HCT116 (cell line): ENCODE data around the gene HECW1. TPM values are rescaled to one million over a fixed set of nuclear protein-coding genes. Genes with fewer than 3 reads are reported as not detected.

ENCODE experiments used
- ATAC-seq: fragments of 200-7000 bp; cut with Tn5 transposase; 2 replicates; pipeline ENCODE4 v1.9.1; 2020; ENCODE audit warnings: mild to moderate bottlenecking, moderate library complexity
- BruUV-seq: library from RNA; stranded (reverse); fragments of 400-500 nt; replicated peaks from 2 replicates; lab custom pipeline; 2021; lab: Mats Ljungman, UMichigan
- CTCF ChIA-PET: fragments of 300-600 bp; sonication (Branson Sonifier 250); formaldehyde crosslinking; loops from one replicate; lab custom pipeline; 2021; ENCODE audit warnings: antibody characterized with exemption; lab: Charles Lee
- POLR2A ChIA-PET: fragments of 300-600, 350-600 bp; sonication (Branson Sonifier 250); formaldehyde crosslinking; loops from one replicate; lab custom pipeline; 2021; ENCODE audit warnings: antibody characterized with exemption; lab: Charles Lee
- RAD21 ChIA-PET, 2 experiments: fragments of 300-600 bp; sonication (Branson Sonifier 250); formaldehyde crosslinking; loops; one replicate each; lab custom pipeline; 2023; ENCODE audit warnings: low total read pairs in 2 of 2; ENCODE audit not compliant: uncharacterized antibody in 2 of 2, unreplicated experiment in 2 of 2, low non-redundant PET in 1 of 2; lab: Charles Lee
- DNase-seq: peaks from one replicate; pipeline ENCODE4 v3.0.0-alpha.2; 2010; ENCODE audit warnings: low read depth, low spot score
- H2AFZ ChIP-seq: fragments of 200-600 bp; shearing (Covaris generic), sonication (generic); 2 replicates; pipeline ENCODE4 v1.6.1; 2017; ENCODE audit warnings: low read depth, mixed run types, mixed read lengths, antibody characterized with exemption, low read length; ENCODE audit not compliant: poor library complexity, severe bottlenecking
- H3K27ac ChIP-seq: 2 replicates; pipeline ENCODE4 v1.5.1; 2012; ENCODE audit warnings: low read depth, low read length
- H3K27me3 ChIP-seq: fragments of 200-600 bp; sonication (generic); 2 replicates; pipeline ENCODE4 v1.6.1; 2016; ENCODE audit warnings: mixed run types, low read length, mixed read lengths; ENCODE audit not compliant: insufficient read depth
- H3K36me3 ChIP-seq, 2 experiments: fragments of 200-500 bp in 1 of 2; fragments of 200-600 bp in 1 of 2; sonication (Bioruptor generic) in 1 of 2; sonication (generic) in 1 of 2; 2 replicates each; pipeline versions ENCODE4 v1.5.1 to v1.6.1; 2014 to 2016; ENCODE audit warnings: low read length in 2 of 2, inconsistent platforms in 1 of 2, mixed read lengths in 1 of 2, mixed run types in 1 of 2; ENCODE audit not compliant: insufficient read depth in 2 of 2, control insufficient read depth in 1 of 2
- H3K4me1 ChIP-seq, 2 experiments: fragments of 200-600 bp in 1 of 2; sonication (generic) in 1 of 2; 2 replicates each; pipeline versions ENCODE4 v1.5.1 to v1.6.1; 2012 to 2017; ENCODE audit warnings: low read length in 2 of 2, inconsistent platforms in 1 of 2, mild to moderate bottlenecking in 1 of 2, mixed read lengths in 1 of 2, mixed run types in 1 of 2, moderate library complexity in 1 of 2; ENCODE audit not compliant: insufficient read depth in 2 of 2, control insufficient read depth in 1 of 2
- H3K4me2 ChIP-seq: fragments of 200-600 bp; sonication (generic); 2 replicates; pipeline ENCODE4 v1.6.1; 2017; ENCODE audit warnings: mixed run types, low read length, mixed read lengths
- H3K4me3 ChIP-seq, 2 experiments: fragments of 200-600 bp in 1 of 2; sonication (generic) in 1 of 2; replicated peaks in 1 of 2; 2 replicates each; pipeline ENCODE4 v1.5.1; 2011 to 2016; ENCODE audit warnings: low read length in 2 of 2, control low read depth in 1 of 2, low read depth in 1 of 2, mild to moderate bottlenecking in 1 of 2, mixed read lengths in 1 of 2, mixed run types in 1 of 2
- H3K79me2 ChIP-seq: fragments of 200-600 bp; sonication (generic); 2 replicates; pipeline ENCODE4 v1.6.1; 2017; ENCODE audit warnings: mild to moderate bottlenecking, mixed run types, low read length, moderate library complexity, mixed read lengths; ENCODE audit not compliant: insufficient read depth
- H3K9ac ChIP-seq: fragments of 200-600 bp; sonication (generic); 2 replicates; pipeline ENCODE4 v1.6.1; 2016; ENCODE audit warnings: low read length, mixed read lengths
- H3K9me2 ChIP-seq: fragments of 200-600 bp; sonication (generic), shearing (Covaris generic); 2 replicates; pipeline ENCODE4 v1.6.1; 2017; ENCODE audit warnings: mixed run types, mild to moderate bottlenecking, moderate library complexity; ENCODE audit not compliant: insufficient read depth
- H3K9me3 ChIP-seq, 2 experiments: fragments of 200-500 bp in 1 of 2; fragments of 200-600 bp in 1 of 2; sonication (Bioruptor generic) in 1 of 2; sonication (generic) in 1 of 2; 2 replicates each; pipeline ENCODE4 v1.6.1; 2014 to 2017; ENCODE audit warnings: low read length in 2 of 2, mixed read lengths in 2 of 2, inconsistent platforms in 1 of 2, low read depth in 1 of 2, mild to moderate bottlenecking in 1 of 2, mixed run types in 1 of 2, moderate library complexity in 1 of 2; ENCODE audit not compliant: control insufficient read depth in 1 of 2, insufficient read depth in 1 of 2
- H4K20me1 ChIP-seq: fragments of 200-600 bp; sonication (generic), shearing (Covaris generic); 2 replicates; pipeline ENCODE4 v1.6.1; 2017; ENCODE audit warnings: mixed run types, mild to moderate bottlenecking, moderate library complexity; ENCODE audit not compliant: insufficient read depth
- ATF3 ChIP-seq: IDR thresholded peaks from 2 replicates; pipeline ENCODE4 v1.6.1; 2012
- CBX3 ChIP-seq: IDR thresholded peaks from 2 replicates; pipeline ENCODE4 v1.6.1; 2012; ENCODE audit warnings: low read depth
- CEBPB ChIP-seq: IDR thresholded peaks from 2 replicates; pipeline ENCODE4 v1.6.1; 2012; ENCODE audit warnings: low read depth
- CTCF ChIP-seq, 3 experiments: fragments of 200-600 bp in 1 of 3; sonication (generic) in 1 of 3; IDR thresholded peaks in 2 of 3; conservative IDR thresholded peaks in 1 of 3; 2 replicates each; pipeline ENCODE4 v1.5.1; 2012 to 2017; ENCODE audit warnings: low read depth in 2 of 3, low read length in 2 of 3, antibody characterized with exemption in 1 of 3, borderline replicate concordance in 1 of 3, control low read depth in 1 of 3, mild to moderate bottlenecking in 1 of 3, mixed read lengths in 1 of 3, mixed run types in 1 of 3, moderate library complexity in 1 of 3; ENCODE audit not compliant: insufficient read depth in 1 of 3
- EGR1 ChIP-seq: IDR thresholded peaks from 2 replicates; pipeline ENCODE4 v1.6.1; 2012; ENCODE audit warnings: low read depth
- ELF1 ChIP-seq: IDR thresholded peaks from 2 replicates; pipeline ENCODE4 v1.6.1; 2012; ENCODE audit warnings: low read depth, borderline replicate concordance
- FOSL1 ChIP-seq: IDR thresholded peaks from 2 replicates; pipeline ENCODE4 v1.6.1; 2012; ENCODE audit warnings: low read depth
- JUND ChIP-seq: IDR thresholded peaks from 2 replicates; pipeline ENCODE4 v1.6.1; 2012
- MAX ChIP-seq: IDR thresholded peaks from 2 replicates; pipeline ENCODE4 v1.6.1; 2012
- POLR2A ChIP-seq: IDR thresholded peaks from 2 replicates; pipeline ENCODE4 v1.7.0; 2011; ENCODE audit warnings: borderline replicate concordance; ENCODE audit not compliant: insufficient read depth, insufficient read length; ENCODE audit errors: extremely low read depth
- POLR2AphosphoS5 ChIP-seq: IDR thresholded peaks from 2 replicates; pipeline ENCODE4 v1.6.1; 2011; ENCODE audit warnings: mild to moderate bottlenecking, low read depth, low read length, moderate library complexity
- SP1 ChIP-seq: IDR thresholded peaks from 2 replicates; pipeline ENCODE4 v1.6.1; 2012; ENCODE audit warnings: low read depth
- SRF ChIP-seq: IDR thresholded peaks from 2 replicates; pipeline ENCODE4 v1.6.1; 2012; ENCODE audit warnings: low read depth
- ZFX ChIP-seq: fragments of 450-650 bp; IDR thresholded peaks from 2 replicates; pipeline ENCODE4 v1.6.1; 2017
- intact Hi-C: fragments of 100-400 bp; cut with micrococcal nuclease; formaldehyde crosslinking; loops from 2 replicates; pipeline ENCODE4 v1.10.0; 2022
- total RNA-seq: library from RNA; stranded (reverse); gene quantifications from one replicate; pipeline ENCODE4 v1.2.1, GENCODE V29; 2021; ENCODE audit not compliant: unreplicated experiment

Gene HECW1
- total RNA-seq, 1 experiment from 2014 or later = 5.6 TPM

- ChIA-PET RAD21 (no interaction called here), POLR2A (interaction anchor here (1.0 kb wide), 1 partner anchor 7 kb away, joined by 3 read pairs; the partner anchor contains the start of gene STK17A), CTCF (interaction anchor here (1.1 kb wide), 1 partner anchor 7 kb away, joined by 5 read pairs; the partner anchor contains the start of gene STK17A)
- DNase-seq = no peak
- Histone ChIP-seq H3K9ac (no peak overlapping the region), H3K9me2 (no peaks in the 10 kb centered on the region), H3K27ac (no peak overlapping the region), H3K27me3 (no peaks in the 10 kb centered on the region), H3K4me2 (no peak overlapping the region), H3K9me3 (no peaks in the 10 kb centered on the region), H3K4me3 (no peak overlapping the region), H2AFZ (no peak overlapping the region), H3K36me3 (no peaks in the 10 kb centered on the region), H3K4me1 (peaks cover 11 to 18% of the 10 kb centered on the region in 2 experiments), H3K79me2 (no peaks in the 10 kb centered on the region), H4K20me1 (no peaks in the 10 kb centered on the region)
- ATAC-seq = no peak
- no peak for TF ChIP-seq CTCF (IDR thresholded peaks at IDR 0.05 in 2 of 3, conservative IDR thresholded peaks at IDR 0.05 in 1 of 3; ENCODE audit: borderline replicate concordance in 1 of 3, insufficient read depth in 1 of 3, low read depth in 2 of 3, low read length in 2 of 3)
- no peak for TF ChIP-seq MAX
- no peak for TF ChIP-seq SP1
- TF ChIP-seq ZFX = no peak
- no peak for TF ChIP-seq CBX3
- no peak for TF ChIP-seq ATF3
- TF ChIP-seq POLR2A = no peak
- BruUV-seq = no TSS peak
- intact Hi-C loops = no loop called here
Observed at GRCh38 chr7:43575506-43575905, 463.1 kb downstream of the HECW1 start.

GRCh38 chr7:43576241-43576640, 463.8 kb downstream of the HECW1 start:
- no peaks in the 10 kb centered on the region for H3K79me2 ChIP-seq
- H3K9me2 ChIP-seq = no peaks in the 10 kb centered on the region
- intact Hi-C loops = no loop called here
- H3K36me3 ChIP-seq = no peaks in the 10 kb centered on the region
- H3K4me3 ChIP-seq = no peak overlapping the region
- CTCF ChIA-PET = no interaction called here
- no peak overlapping the region for H2AFZ ChIP-seq
- no peak overlapping the region for H3K4me2 ChIP-seq
- POLR2A ChIA-PET = no interaction called here
- BruUV-seq = no TSS peak
- no peak for TF ChIP-seq POLR2AphosphoS5
- no peak for TF ChIP-seq ATF3
- no peak for TF ChIP-seq MAX
- no peak for TF ChIP-seq SP1
- no peak for TF ChIP-seq ELF1
- TF ChIP-seq JUND = no peak
- TF ChIP-seq CEBPB = no peak
- TF ChIP-seq FOSL1 = no peak
- TF ChIP-seq EGR1 = no peak
- TF ChIP-seq SRF = no peak
- H3K4me1 ChIP-seq = peaks cover 11 to 18% of the 10 kb centered on the region in 2 experiments
- ATAC-seq = no peak
- H3K27me3 ChIP-seq = no peaks in the 10 kb centered on the region
- H3K9me3 ChIP-seq = no peaks in the 10 kb centered on the region
- no peak for DNase-seq
- RAD21 ChIA-PET = no interaction called here
- no peak overlapping the region for H3K9ac ChIP-seq
- no peaks in the 10 kb centered on the region for H4K20me1 ChIP-seq
- no peak overlapping the region for H3K27ac ChIP-seq
